Endothelial cell of umbilical vein (primary cell): ENCODE data around the gene PASD1. TPM values are rescaled to one million over a fixed set of nuclear protein-coding genes. Genes with fewer than 3 reads are reported as not detected.

Source experiments
- BruUV-seq: library from RNA; stranded (reverse); fragments of 400-500 nt; replicated peaks from 2 replicates; lab custom pipeline; 2021; lab: Mats Ljungman, UMichigan
- CTCF ChIA-PET: fragments of 300-600, 350-600 bp; sonication (Branson Sonifier 250); formaldehyde crosslinking; loops from one replicate; lab custom pipeline; 2021; ENCODE audit warnings: antibody characterized with exemption, inconsistent platforms; lab: Charles Lee
- POLR2A ChIA-PET: fragments of 300-600, 350-600 bp; sonication (Branson Sonifier 250); formaldehyde crosslinking; loops from one replicate; lab custom pipeline; 2021; ENCODE audit warnings: antibody characterized with exemption, inconsistent platforms; lab: Charles Lee
- DNase-seq: peaks from one replicate; pipeline ENCODE4 v3.0.0-alpha.2; 2011; ENCODE audit warnings: low read depth, low spot score
- FAIRE-seq: peaks from 2 replicates; lab custom pipeline; 2011; peaks lifted over from hg19 to GRCh38; lab: Jason Lieb, UNC
- H2AFZ ChIP-seq: 2 replicates; pipeline ENCODE4 v1.6.0; 2012; ENCODE audit warnings: low read depth, low read length, control low read depth, inconsistent platforms
- H3K27ac ChIP-seq: 2 replicates; pipeline ENCODE4 v1.5.1; 2011; ENCODE audit warnings: low read depth, mild to moderate bottlenecking, control low read depth, low read length, moderate library complexity; ENCODE audit not compliant: insufficient read depth
- H3K27me3 ChIP-seq, 2 experiments: 2 replicates each; pipeline versions ENCODE4 v1.6.0 to v1.6.1; 2011; ENCODE audit warnings: low read length in 2 of 2, mixed read lengths in 1 of 2; ENCODE audit not compliant: control insufficient read depth in 2 of 2, insufficient read depth in 2 of 2
- H3K36me3 ChIP-seq, 2 experiments: 2 replicates in 1 of 2; 3 replicates in 1 of 2; pipeline ENCODE4 v1.5.1; 2011; ENCODE audit warnings: low read length in 2 of 2, mild to moderate bottlenecking in 1 of 2, moderate library complexity in 1 of 2; ENCODE audit not compliant: control insufficient read depth in 2 of 2, insufficient read depth in 2 of 2; ENCODE audit errors: extremely low read depth in 1 of 2
- H3K4me1 ChIP-seq: 3 replicates; pipeline ENCODE4 v1.5.1; 2011; ENCODE audit warnings: mild to moderate bottlenecking, low read length; ENCODE audit not compliant: control insufficient read depth, insufficient read depth; ENCODE audit errors: extremely low read depth
- H3K4me2 ChIP-seq: 2 replicates; pipeline ENCODE4 v1.6.1; 2011; ENCODE audit warnings: low read length, control low read depth, mixed read lengths; ENCODE audit not compliant: insufficient read depth
- H3K4me3 ChIP-seq, 3 experiments: fragments of 200-600 bp in 1 of 3; sonication (generic), shearing (Covaris generic) in 1 of 3; replicated peaks in 1 of 3; 2 replicates each; pipeline ENCODE4 v1.5.1; 2011 to 2016; ENCODE audit warnings: control low read depth in 3 of 3, low read length in 3 of 3, mild to moderate bottlenecking in 2 of 3, inconsistent platforms in 1 of 3, low read depth in 1 of 3, moderate library complexity in 1 of 3; ENCODE audit not compliant: insufficient read depth in 1 of 3
- H3K79me2 ChIP-seq: 2 replicates; pipeline ENCODE4 v1.6.0; 2012; ENCODE audit warnings: low read length, inconsistent platforms; ENCODE audit not compliant: control insufficient read depth, insufficient read depth
- H3K9ac ChIP-seq: replicated peaks from 2 replicates; pipeline ENCODE3; 2011; ENCODE audit warnings: low read length, control low read depth; ENCODE audit not compliant: insufficient read depth; ENCODE audit errors: extremely low read depth
- H3K9me1 ChIP-seq: replicated peaks from 3 replicates; pipeline ENCODE4 v1.6.0; 2011; ENCODE audit warnings: mild to moderate bottlenecking, low read length; ENCODE audit not compliant: control insufficient read depth, insufficient read depth; ENCODE audit errors: extremely low read depth
- H3K9me3 ChIP-seq: replicated peaks from 2 replicates; pipeline ENCODE4 v1.5.1; 2012; ENCODE audit warnings: low read length, inconsistent platforms; ENCODE audit not compliant: control insufficient read depth, insufficient read depth
- H4K20me1 ChIP-seq: replicated peaks from 2 replicates; pipeline ENCODE3; 2011; ENCODE audit warnings: mild to moderate bottlenecking, low read length; ENCODE audit not compliant: control insufficient read depth, insufficient read depth; ENCODE audit errors: extremely low read depth
- EZH2 ChIP-seq: IDR thresholded peaks from 2 replicates; pipeline ENCODE4 v1.6.1; 2012; ENCODE audit warnings: borderline replicate concordance, low read depth, mild to moderate bottlenecking, moderate library complexity, low read length, inconsistent platforms; ENCODE audit not compliant: severe bottlenecking
- FOS ChIP-seq: IDR thresholded peaks from 2 replicates; pipeline ENCODE4 v1.6.1; 2011; ENCODE audit warnings: mild to moderate bottlenecking, low read length, moderate library complexity, borderline replicate concordance; ENCODE audit not compliant: insufficient read depth
- GATA2 ChIP-seq: IDR thresholded peaks from 2 replicates; pipeline ENCODE4 v1.7.0; 2011; ENCODE audit warnings: low read depth, mild to moderate bottlenecking, moderate library complexity, mixed read lengths, low read length; ENCODE audit not compliant: insufficient read length, insufficient read depth
- JUN ChIP-seq: IDR thresholded peaks from 2 replicates; pipeline ENCODE4 v1.6.1; 2011; ENCODE audit warnings: borderline replicate concordance, low read depth; ENCODE audit not compliant: insufficient read length, insufficient read depth
- MYC ChIP-seq: IDR thresholded peaks from one replicate; pipeline ENCODE4 v1.6.1; 2011; ENCODE audit warnings: mild to moderate bottlenecking, low read depth, low read length
- POLR2A ChIP-seq: IDR thresholded peaks from 2 replicates; pipeline ENCODE4 v1.6.1; 2012; ENCODE audit warnings: low read depth, mild to moderate bottlenecking, control low read depth, low read length
- POLR2AphosphoS5 ChIP-seq: IDR thresholded peaks from 2 replicates; pipeline ENCODE4 v1.6.1; 2012; ENCODE audit warnings: low read depth, mild to moderate bottlenecking, control low read depth, low read length, moderate library complexity; ENCODE audit not compliant: insufficient read depth
- dilution Hi-C: fragments of 300-500 bp; cut with MboI; formaldehyde crosslinking; loops from one replicate; pipeline ENCODE4 v1.15.0; 2019; ENCODE audit warnings: low sequenced_read_pairs; ENCODE audit not compliant: extremely low pct_ligation_motif_present
- intact Hi-C: fragments of 100-400 bp; cut with micrococcal nuclease; formaldehyde crosslinking; loops from one replicate; pipeline ENCODE4 v1.10.0; 2022
- polyA plus RNA-seq, 4 experiments: library from polyadenylated mRNA; depleted of rRNA in 3 of 4; stranded (reverse) in 3 of 4; unstranded in 1 of 4; fragments of >200 nt; gene quantifications; 2 replicates each; pipeline versions ENCODE4 v1.2.1 to v1.2.3, GENCODE V29; 2011 to 2012; ENCODE audit warnings: missing spikeins in 1 of 4
- total RNA-seq: library from RNA; stranded (reverse); gene quantifications from 2 replicates; pipeline ENCODE4 v1.2.3, GENCODE V29; 2021
- TF ChIP-seq, protein P1 (sequence below), 2 donors: IDR thresholded peaks; 1 replicate in 1 of 2; 2 replicates in 1 of 2; pipeline ENCODE4 v1.5.1; 2011; ENCODE audit warnings: low read length in 2 of 2, mild to moderate bottlenecking in 2 of 2, moderate library complexity in 2 of 2, control low read depth in 1 of 2, inconsistent platforms in 1 of 2, low read depth in 1 of 2; ENCODE audit not compliant: insufficient read depth in 1 of 2; ENCODE audit errors: extremely low read depth in 1 of 2
- TF ChIP-seq, protein P2 (sequence below): IDR thresholded peaks from 2 replicates; pipeline ENCODE4 v1.6.1; 2011; ENCODE audit not compliant: insufficient read depth, insufficient read length

Gene PASD1
- total and polyA plus RNA-seq, 2 donors (not counting 3 experiments of a cell fraction or from before 2014, with no cell fraction given), result not detected

DNA sequence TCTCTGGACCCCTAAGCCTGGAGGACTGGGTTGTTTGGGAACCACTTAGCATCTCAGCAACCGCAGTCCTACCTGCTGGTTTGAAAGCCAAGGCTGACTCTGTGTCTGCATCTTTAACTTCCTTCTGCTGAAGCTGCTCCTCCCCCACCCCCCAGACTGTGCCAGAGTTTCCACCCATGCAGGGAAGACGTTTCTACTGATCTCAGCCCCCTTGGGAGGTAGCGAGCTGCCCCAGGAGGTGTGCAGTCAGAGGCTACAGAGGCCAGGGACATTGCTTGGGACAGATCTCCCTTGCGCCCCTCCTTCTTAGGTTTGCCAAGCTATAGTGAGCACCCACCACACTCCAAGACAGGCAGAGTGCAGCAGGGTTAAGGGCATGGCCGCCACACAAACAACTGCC lies 147.7 kb downstream of the PASD1 start:
- H2AFZ ChIP-seq, result no peak overlapping the region
- DNase-seq (no peak), FAIRE-seq (no peak)
- H3K27ac ChIP-seq, result no peak overlapping the region
- BruUV-seq, result no TSS peak
- H3K4me2 ChIP-seq, result no peak overlapping the region
- no peak overlapping the region for H3K9ac ChIP-seq
- no peaks in the 10 kb centered on the region for H3K27me3 ChIP-seq
- no peaks in the 10 kb centered on the region for H3K9me1 ChIP-seq
- H3K4me1 ChIP-seq, result no peaks in the 10 kb centered on the region
- no peaks in the 10 kb centered on the region for H3K79me2 ChIP-seq
- CTCF ChIA-PET, result no interaction called here
- intact Hi-C loops (no loop called here), dilution Hi-C loops (no loop called here)
- H3K36me3 ChIP-seq, result no peaks in the 10 kb centered on the region
- no peaks in the 10 kb centered on the region for H4K20me1 ChIP-seq
- POLR2A ChIA-PET, result no interaction called here
- no peak for TF ChIP-seq JUN
- TF ChIP-seq MYC, result no peak
- TF ChIP-seq GATA2, result no peak
- no peaks in the 10 kb centered on the region for H3K9me3 ChIP-seq
- no peak overlapping the region for H3K4me3 ChIP-seq

DNA sequence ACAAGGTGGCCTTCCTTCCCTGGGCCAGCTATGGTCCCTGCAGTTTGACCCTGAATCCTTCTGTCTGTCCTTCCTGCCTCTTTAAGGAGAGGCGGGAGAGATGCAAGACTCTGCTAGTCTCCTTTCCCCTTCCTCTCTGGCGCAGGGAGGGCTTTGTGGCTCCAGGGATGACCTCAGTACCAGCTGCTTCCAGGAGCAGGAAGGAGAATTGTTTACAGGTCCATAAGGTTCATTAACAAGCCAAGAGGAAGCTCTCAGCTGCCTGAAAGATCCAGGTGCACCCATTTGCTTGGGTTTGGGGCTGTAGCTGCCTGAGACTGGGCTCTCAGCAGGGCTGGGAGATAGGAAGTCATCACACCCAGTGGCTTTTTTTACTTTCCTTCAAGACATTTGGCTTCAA lies 148.3 kb downstream of the PASD1 start:
- Histone ChIP-seq H3K36me3 (no peaks in the 10 kb centered on the region), H3K4me2 (no peak overlapping the region), H3K79me2 (no peaks in the 10 kb centered on the region), H3K9ac (no peak overlapping the region), H3K4me3 (no peak overlapping the region), H3K27me3 (no peaks in the 10 kb centered on the region), H2AFZ (no peak overlapping the region), H4K20me1 (no peaks in the 10 kb centered on the region), H3K27ac (no peak overlapping the region), H3K4me1 (no peaks in the 10 kb centered on the region), H3K9me1 (no peaks in the 10 kb centered on the region), H3K9me3 (no peaks in the 10 kb centered on the region)
- POLR2A ChIA-PET, result no interaction called here
- TF ChIP-seq, protein P1, sequence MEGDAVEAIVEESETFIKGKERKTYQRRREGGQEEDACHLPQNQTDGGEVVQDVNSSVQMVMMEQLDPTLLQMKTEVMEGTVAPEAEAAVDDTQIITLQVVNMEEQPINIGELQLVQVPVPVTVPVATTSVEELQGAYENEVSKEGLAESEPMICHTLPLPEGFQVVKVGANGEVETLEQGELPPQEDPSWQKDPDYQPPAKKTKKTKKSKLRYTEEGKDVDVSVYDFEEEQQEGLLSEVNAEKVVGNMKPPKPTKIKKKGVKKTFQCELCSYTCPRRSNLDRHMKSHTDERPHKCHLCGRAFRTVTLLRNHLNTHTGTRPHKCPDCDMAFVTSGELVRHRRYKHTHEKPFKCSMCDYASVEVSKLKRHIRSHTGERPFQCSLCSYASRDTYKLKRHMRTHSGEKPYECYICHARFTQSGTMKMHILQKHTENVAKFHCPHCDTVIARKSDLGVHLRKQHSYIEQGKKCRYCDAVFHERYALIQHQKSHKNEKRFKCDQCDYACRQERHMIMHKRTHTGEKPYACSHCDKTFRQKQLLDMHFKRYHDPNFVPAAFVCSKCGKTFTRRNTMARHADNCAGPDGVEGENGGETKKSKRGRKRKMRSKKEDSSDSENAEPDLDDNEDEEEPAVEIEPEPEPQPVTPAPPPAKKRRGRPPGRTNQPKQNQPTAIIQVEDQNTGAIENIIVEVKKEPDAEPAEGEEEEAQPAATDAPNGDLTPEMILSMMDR (IDR thresholded peaks at IDR 0.05; ENCODE audit: extremely low read depth in 1 of 2, insufficient read depth in 1 of 2, low read depth in 1 of 2, low read length in 2 of 2), result no peak
- TF ChIP-seq GATA2, result no peak
- no peak for TF ChIP-seq POLR2A
- no peak for TF ChIP-seq EZH2
- no peak for TF ChIP-seq MYC
- TF ChIP-seq JUN, result no peak
- no peak for TF ChIP-seq FOS
- no peak for TF ChIP-seq POLR2AphosphoS5
- TF ChIP-seq, protein P2, sequence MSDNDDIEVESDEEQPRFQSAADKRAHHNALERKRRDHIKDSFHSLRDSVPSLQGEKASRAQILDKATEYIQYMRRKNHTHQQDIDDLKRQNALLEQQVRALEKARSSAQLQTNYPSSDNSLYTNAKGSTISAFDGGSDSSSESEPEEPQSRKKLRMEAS, result no peak
- FAIRE-seq (no peak), DNase-seq (peak; percentile 1)
- intact Hi-C loops (no loop called here), dilution Hi-C loops (no loop called here)
- BruUV-seq, result no TSS peak
- CTCF ChIA-PET, result interaction anchor here (0.9 kb wide), 1 partner anchor 921 kb away, joined by 3 read pairs; no protein-coding TSS in a partner anchor
